HepG2 (cell line): ENCODE measurements around the gene MAGEA9B.
"Not testable (repeated sequence)": the region's sequence is repeated elsewhere in the genome, so short reads cannot be mapped to it uniquely, and the experiment has no call there.

ENCODE experiments used
- IRF9 ChIP-seq: sonication (generic); formaldehyde crosslinking; IDR thresholded peaks from 2 replicates; pipeline ENCODE4 v1.8.0; 2022; ENCODE audit warnings: missing genetic modification reagents, mild to moderate bottlenecking, borderline replicate concordance
- MEIS2 ChIP-seq: sonication (generic); formaldehyde crosslinking; IDR thresholded peaks from 2 replicates; pipeline ENCODE4 v1.9.0; 2021; ENCODE audit warnings: mild to moderate bottlenecking, missing genetic modification reagents
- MXI1 ChIP-seq: IDR thresholded peaks from 3 replicates; pipeline ENCODE4 v1.6.1; 2012; ENCODE audit warnings: low read depth, low read length, inconsistent platforms, borderline replicate concordance
- SMC3 ChIP-seq: IDR thresholded peaks from 2 replicates; pipeline ENCODE4 v1.6.1; 2011; ENCODE audit warnings: low read length, improper control_type of control experiment
- SRY ChIP-seq: sonication (generic); formaldehyde crosslinking; IDR thresholded peaks from 2 replicates; pipeline ENCODE4 v1.8.0; 2022; ENCODE audit warnings: mild to moderate bottlenecking, missing genetic modification reagents
- TCF7L2 ChIP-seq: IDR thresholded peaks from 2 replicates; pipeline ENCODE4 v1.6.1; 2011; ENCODE audit warnings: mild to moderate bottlenecking, low read depth, low read length, moderate library complexity
- ZNF446 ChIP-seq: sonication (generic); formaldehyde crosslinking; IDR thresholded peaks from 2 replicates; pipeline ENCODE4 v1.5.0; 2020; ENCODE audit warnings: mild to moderate bottlenecking, missing genetic modification reagents
- ZNF460 ChIP-seq: sonication (generic); formaldehyde crosslinking; IDR thresholded peaks from 2 replicates; pipeline ENCODE4 v1.5.1; 2020; ENCODE audit warnings: missing genetic modification reagents, mild to moderate bottlenecking, borderline replicate concordance

- not testable (repeated sequence) for TF ChIP-seq MEIS2 (CRISPR knock-in tag); TCF7L2; SRY; SMC3; MXI1; ZNF446 (CRISPR knock-in tag); ZNF460 (CRISPR knock-in tag); IRF9 (CRISPR knock-in tag)
Observed at GRCh38 chrX:149585631-149586030, 1.6 kb downstream of the MAGEA9B start.
